B cell (primary cell): Measurements from ENCODE around the gene SNRK.

Experiments used
- CTCF ChIP-seq: fragments of 200-600 bp; IDR thresholded peaks from one replicate; pipeline ENCODE4 v1.8.0; 2022; ENCODE audit warnings: antibody characterized with exemption, mild to moderate bottlenecking
- EZH2 ChIP-seq: IDR thresholded peaks from 2 replicates; pipeline ENCODE4 v1.6.1; 2012; ENCODE audit warnings: borderline replicate concordance, low read depth, mild to moderate bottlenecking, moderate library complexity, low read length; ENCODE audit not compliant: insufficient read depth, poor library complexity, severe bottlenecking

GRCh38 chr3:43286841-43287499 is 630 bp downstream of the SNRK start:
- no peak for TF ChIP-seq CTCF
- no peak for TF ChIP-seq EZH2
